Nephron (organoid): ENCODE data around the gene UBE2F.
"Not testable (repeated sequence)": the region's sequence is repeated elsewhere in the genome, so short reads cannot be mapped to it uniquely, and the experiment has no call there.

Experiments
- H3K27ac Mint-ChIP-seq, 3 experiments: 2 replicates each; pipeline ENCODE4 v1.8.0; 2020; ENCODE audit warnings: mixed read lengths in 3 of 3, mild to moderate bottlenecking in 2 of 3, moderate library complexity in 1 of 3
- H3K27me3 Mint-ChIP-seq: 2 replicates; pipeline ENCODE4 v1.8.0; 2021; ENCODE audit warnings: low read depth, mild to moderate bottlenecking, moderate library complexity, mixed read lengths
- H3K36me3 Mint-ChIP-seq: 2 replicates; pipeline ENCODE4 v1.8.0; 2020; ENCODE audit warnings: low read depth, mixed read lengths
- H3K4me1 Mint-ChIP-seq: 2 replicates; pipeline ENCODE4 v1.8.0; 2020; ENCODE audit warnings: mixed read lengths
- H3K4me3 Mint-ChIP-seq, 3 experiments: 2 replicates each; pipeline ENCODE4 v1.8.0; 2020; ENCODE audit warnings: mild to moderate bottlenecking in 3 of 3, mixed read lengths in 3 of 3, moderate library complexity in 2 of 3
- H3K9me3 Mint-ChIP-seq: 2 replicates; pipeline ENCODE4 v1.8.0; 2020; ENCODE audit warnings: mixed read lengths
- CTCF ChIP-seq, 3 experiments: fragments of 200-600 bp; sonication (generic); IDR thresholded peaks; one replicate each; pipeline ENCODE4 v1.5.0; 2021; ENCODE audit warnings: antibody characterized with exemption in 3 of 3; ENCODE audit not compliant: unreplicated experiment in 3 of 3

Gene UBE2F

GRCh38 chr2:237980087-237980486 lies 13.3 kb downstream of the UBE2F start:
- H3K27ac Mint-ChIP-seq, result peak overlapping the region in 1 of 3 experiments; percentile 33
- no peak for TF ChIP-seq CTCF (IDR thresholded peaks at IDR 0.05; ENCODE audit: unreplicated experiment in 3 of 3)
- H3K27me3 Mint-ChIP-seq, result no peaks in the 10 kb centered on the region
- H3K9me3 Mint-ChIP-seq, result no peaks in the 10 kb centered on the region
- peaks cover 29% of the 10 kb centered on the region for H3K4me1 Mint-ChIP-seq
- H3K4me3 Mint-ChIP-seq, result no peak overlapping the region
- peaks cover 13% of the 10 kb centered on the region for H3K36me3 Mint-ChIP-seq

GRCh38 chr2:237980751-237981150 lies 13.9 kb downstream of the UBE2F start:
- Mint-ChIP-seq H3K4me1 (peaks cover 29% of the 10 kb centered on the region), H3K9me3 (peaks cover 2% of the 10 kb centered on the region), H3K4me3 (no peak overlapping the region), H3K36me3 (peaks cover 16% of the 10 kb centered on the region), H3K27me3 (no peaks in the 10 kb centered on the region), H3K27ac (peak overlapping the region in 1 of 3 experiments; percentile 57)
- no peak for TF ChIP-seq CTCF (IDR thresholded peaks at IDR 0.05; ENCODE audit: unreplicated experiment in 3 of 3)

DNA sequence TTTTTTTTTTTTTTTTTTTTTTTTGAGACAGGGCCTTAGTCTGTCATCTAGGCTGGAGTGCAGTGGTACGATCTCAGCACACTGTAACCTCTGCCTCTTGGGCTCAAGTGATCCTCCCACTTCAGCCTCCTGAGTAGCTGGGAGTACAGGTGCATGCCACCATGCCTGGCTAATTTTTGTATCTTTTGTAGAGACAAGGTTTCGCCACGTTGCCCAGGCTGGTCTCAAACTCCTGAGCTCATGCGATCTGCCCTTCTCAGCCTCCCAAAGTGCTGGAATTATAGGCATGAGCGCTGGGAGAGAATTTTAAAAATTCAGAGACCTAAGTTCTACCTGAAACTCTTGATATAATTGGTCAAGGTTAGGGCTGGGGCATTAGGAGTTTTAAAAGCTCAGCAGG lies 14.8 kb downstream of the UBE2F start:
- not testable (repeated sequence) for H3K4me3 Mint-ChIP-seq, H3K9me3 Mint-ChIP-seq, H3K27ac Mint-ChIP-seq, H3K27me3 Mint-ChIP-seq
- peaks cover 29% of the 10 kb centered on the region for H3K4me1 Mint-ChIP-seq
- H3K36me3 Mint-ChIP-seq, result peaks cover 18% of the 10 kb centered on the region

- no peak for TF ChIP-seq CTCF (IDR thresholded peaks at IDR 0.05; ENCODE audit: unreplicated experiment in 3 of 3)
- Mint-ChIP-seq H3K9me3 (peaks cover 4% of the 10 kb centered on the region), H3K4me1 (peaks cover 29% of the 10 kb centered on the region), H3K36me3 (peaks cover 23% of the 10 kb centered on the region), H3K27ac (no peak overlapping the region), H3K4me3 (no peak overlapping the region), H3K27me3 (no peaks in the 10 kb centered on the region)
These were observed 15.4 kb downstream of the UBE2F start for GRCh38 chr2:237982039-237982725.

DNA sequence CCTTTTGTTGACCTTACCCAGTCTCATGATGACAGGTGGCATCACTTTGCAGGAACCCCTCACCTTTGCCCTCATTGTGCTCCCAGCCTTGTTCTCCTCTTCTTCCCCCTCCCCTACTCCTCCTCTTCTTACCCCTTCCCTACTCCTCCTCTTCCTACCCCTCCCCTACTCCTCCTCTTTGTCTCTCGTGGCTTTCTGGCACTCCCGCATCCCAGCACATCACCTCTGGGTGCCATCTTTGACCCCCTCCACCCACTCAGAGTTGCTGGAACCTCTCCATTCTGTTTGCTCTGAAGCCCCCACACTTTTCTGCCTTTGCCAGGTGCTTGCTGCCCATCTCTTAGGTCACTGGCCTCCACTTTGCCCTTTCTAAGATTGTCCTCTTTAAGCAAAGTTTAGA lies 17.1 kb downstream of the UBE2F start:
- Mint-ChIP-seq H3K27ac (peak overlapping the region; percentile 47 to 80 (median 65)), H3K36me3 (peaks cover 26% of the 10 kb centered on the region), H3K4me3 (no peak overlapping the region), H3K27me3 (no peaks in the 10 kb centered on the region), H3K4me1 (peaks cover 15% of the 10 kb centered on the region), H3K9me3 (peaks cover 7% of the 10 kb centered on the region)
- no peak for TF ChIP-seq CTCF (IDR thresholded peaks at IDR 0.05; ENCODE audit: unreplicated experiment in 3 of 3)

- peaks cover 40% of the 10 kb centered on the region for H3K36me3 Mint-ChIP-seq
These were observed 20.5 kb downstream of the UBE2F start for GRCh38 chr2:237987268-237987667.

More at GRCh38 chr2:237987268-237987667, 20.5 kb downstream of the UBE2F start:
- no peak overlapping the region for H3K27ac Mint-ChIP-seq
- no peaks in the 10 kb centered on the region for H3K27me3 Mint-ChIP-seq
- no peak overlapping the region for H3K4me3 Mint-ChIP-seq
- H3K4me1 Mint-ChIP-seq, result peaks cover 6% of the 10 kb centered on the region
- peaks cover 7% of the 10 kb centered on the region for H3K9me3 Mint-ChIP-seq
- no peak for TF ChIP-seq CTCF (IDR thresholded peaks at IDR 0.05; ENCODE audit: unreplicated experiment in 3 of 3)
